Measurements from ENCODE around the gene TOP3B.

DNA sequence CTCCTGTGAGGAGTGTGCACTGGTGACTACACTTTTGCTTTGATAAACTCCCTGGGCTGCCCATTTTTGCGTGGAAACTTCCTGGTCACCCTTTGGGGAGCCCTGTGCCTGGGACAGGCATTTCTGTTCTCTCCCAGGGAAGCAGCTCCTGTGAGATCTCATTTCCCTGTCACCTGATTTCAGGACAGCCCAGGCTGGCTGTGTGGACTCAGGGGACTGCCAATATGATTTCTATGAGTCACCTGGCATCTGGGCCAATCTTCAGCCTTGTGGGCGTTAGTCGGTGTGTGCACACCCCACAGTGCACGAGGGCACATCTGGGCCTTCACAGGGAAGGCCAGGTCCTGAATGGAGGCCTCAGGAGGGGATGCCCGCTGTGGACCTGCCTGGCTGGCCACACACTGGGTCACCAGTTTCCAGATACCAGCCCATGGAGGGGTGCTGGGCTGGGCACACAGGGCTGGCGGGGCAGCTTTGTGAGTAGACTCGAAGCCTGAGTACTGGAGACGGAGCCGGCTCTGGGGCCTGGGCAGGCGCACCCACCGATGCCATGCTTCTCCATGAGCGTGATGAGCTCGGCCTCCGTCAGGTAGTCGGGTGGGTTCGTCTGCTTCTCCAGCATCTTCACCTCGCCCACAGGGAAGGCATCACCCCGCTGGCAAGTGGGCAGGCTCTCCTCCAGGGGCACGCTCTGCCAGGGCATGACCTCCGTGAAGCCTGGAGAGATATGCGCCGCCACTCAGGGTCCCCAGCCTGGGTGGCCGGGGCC lies 20.5 kb downstream of the TOP3B start:
- TF ChIP-seq CTCF (IDR thresholded peaks at IDR 0.05): no peak
- TF ChIP-seq POLR2A (IDR thresholded peaks at IDR 0.05): peak; percentile 25

Measured in right lobe of liver (tissue), 4 donors.